Measurements from ENCODE around the gene PHYHIPL. TPM values are rescaled to one million over a fixed set of nuclear protein-coding genes. Genes with fewer than 3 reads are reported as not detected.

PHYHIPL gene
- total RNA-seq, 1 experiment from 2014 or later: not detected

DNA sequence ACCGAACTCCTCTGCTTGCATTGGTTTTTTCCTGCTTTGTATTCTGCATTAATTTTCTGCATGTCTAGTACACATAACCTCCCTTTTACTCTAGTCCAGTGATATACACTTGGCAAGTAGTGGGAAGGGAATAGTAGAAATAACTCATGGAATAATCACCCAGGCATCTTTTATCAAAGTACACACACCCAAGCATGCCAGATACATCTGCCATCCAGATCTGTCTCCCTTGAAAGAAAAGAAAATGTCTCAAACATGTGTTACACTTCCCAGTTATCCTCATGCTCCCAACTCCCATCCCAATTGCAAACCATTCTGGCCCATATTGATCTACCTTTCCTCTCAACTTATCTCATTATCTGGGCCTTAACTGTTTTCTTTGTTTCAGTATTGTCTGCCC is 79.0 kb downstream of the PHYHIPL start:
- Histone ChIP-seq H3K4me1 (ENCODE audit: insufficient read depth, low read length) (no peaks in the 10 kb centered on the region), H3K36me3 (ENCODE audit: low read depth, low read length) (no peaks in the 10 kb centered on the region), H4K20me1 (ENCODE audit: low read length) (no peaks in the 10 kb centered on the region), H3K9ac (ENCODE audit: low read length) (no peak overlapping the region), H3K9me3 (ENCODE audit: low read length) (no peaks in the 10 kb centered on the region), H3F3A (ENCODE audit: low read length, unreplicated experiment) (no peaks in the 10 kb centered on the region), H3K27ac (ENCODE audit: low read length) (no peak overlapping the region), H3K27me3 (ENCODE audit: low read length) (peaks cover 53% of the 10 kb centered on the region), H3K79me2 (ENCODE audit: low read length) (no peaks in the 10 kb centered on the region), H3K4me3 (ENCODE audit: low read length) (no peak overlapping the region), H3K4me2 (ENCODE audit: low read length) (no peak overlapping the region), H3K9me2 (replicated peaks; ENCODE audit: low read length) (no peaks in the 10 kb centered on the region), H2AFZ (ENCODE audit: low read length) (no peak overlapping the region)
- ChIA-PET POLR2A (ENCODE audit: unreplicated experiment) (no interaction called here), CTCF (no interaction called here)
- intact Hi-C loops (cut with micrococcal nuclease): no loop called here
- ATAC-seq (no peak), DNase-seq (no peak)
- BruUV-seq (replicated peaks): no TSS peak
- no peak for TF ChIP-seq EZH2 (IDR thresholded peaks at IDR 0.05; ENCODE audit: low read length, unreplicated experiment)
- TF ChIP-seq, protein P1, sequence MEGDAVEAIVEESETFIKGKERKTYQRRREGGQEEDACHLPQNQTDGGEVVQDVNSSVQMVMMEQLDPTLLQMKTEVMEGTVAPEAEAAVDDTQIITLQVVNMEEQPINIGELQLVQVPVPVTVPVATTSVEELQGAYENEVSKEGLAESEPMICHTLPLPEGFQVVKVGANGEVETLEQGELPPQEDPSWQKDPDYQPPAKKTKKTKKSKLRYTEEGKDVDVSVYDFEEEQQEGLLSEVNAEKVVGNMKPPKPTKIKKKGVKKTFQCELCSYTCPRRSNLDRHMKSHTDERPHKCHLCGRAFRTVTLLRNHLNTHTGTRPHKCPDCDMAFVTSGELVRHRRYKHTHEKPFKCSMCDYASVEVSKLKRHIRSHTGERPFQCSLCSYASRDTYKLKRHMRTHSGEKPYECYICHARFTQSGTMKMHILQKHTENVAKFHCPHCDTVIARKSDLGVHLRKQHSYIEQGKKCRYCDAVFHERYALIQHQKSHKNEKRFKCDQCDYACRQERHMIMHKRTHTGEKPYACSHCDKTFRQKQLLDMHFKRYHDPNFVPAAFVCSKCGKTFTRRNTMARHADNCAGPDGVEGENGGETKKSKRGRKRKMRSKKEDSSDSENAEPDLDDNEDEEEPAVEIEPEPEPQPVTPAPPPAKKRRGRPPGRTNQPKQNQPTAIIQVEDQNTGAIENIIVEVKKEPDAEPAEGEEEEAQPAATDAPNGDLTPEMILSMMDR (conservative IDR thresholded peaks at IDR 0.05; ENCODE audit: low read depth, low read length): no peak
- no peak for TF ChIP-seq EZH2phosphoT487 (IDR thresholded peaks at IDR 0.05; ENCODE audit: borderline replicate concordance, low read length)

DNA sequence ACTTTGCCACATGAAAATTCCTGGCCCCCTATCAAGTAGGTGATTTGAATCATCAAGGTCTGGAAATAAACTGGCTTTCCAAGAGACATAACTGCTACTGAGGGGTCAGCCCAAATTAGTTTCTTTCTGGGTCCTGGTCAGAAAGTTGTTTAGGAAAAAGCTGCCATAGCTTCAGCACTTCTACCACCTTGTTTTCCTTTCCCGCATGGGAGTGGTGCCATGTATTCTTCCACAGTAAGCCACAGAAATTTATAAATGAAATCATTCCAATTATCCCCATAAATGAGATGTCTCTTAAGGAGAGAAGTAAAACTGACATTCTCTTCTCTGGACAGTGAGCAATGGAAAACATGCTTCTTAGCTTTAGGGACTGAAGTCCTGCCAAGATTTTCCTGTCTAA is 80.8 kb downstream of the PHYHIPL start:
- no peak overlapping the region for H3K27ac ChIP-seq (ENCODE audit: low read length)
- H3K27me3 ChIP-seq (ENCODE audit: low read length): peaks cover 50% of the 10 kb centered on the region
- intact Hi-C loops (cut with micrococcal nuclease): no loop called here
- H3K9ac ChIP-seq (ENCODE audit: low read length): no peak overlapping the region
- ChIA-PET CTCF (no interaction called here), POLR2A (ENCODE audit: unreplicated experiment) (no interaction called here)
- no peak overlapping the region for H2AFZ ChIP-seq (ENCODE audit: low read length)
- no peaks in the 10 kb centered on the region for H3K36me3 ChIP-seq (ENCODE audit: low read depth, low read length)
- BruUV-seq (replicated peaks): no TSS peak
- DNase-seq (no peak), ATAC-seq (no peak)
- no peaks in the 10 kb centered on the region for H4K20me1 ChIP-seq (ENCODE audit: low read length)
- no peak overlapping the region for H3K4me2 ChIP-seq (ENCODE audit: low read length)
- no peaks in the 10 kb centered on the region for H3F3A ChIP-seq (ENCODE audit: low read length, unreplicated experiment)
- H3K9me3 ChIP-seq (ENCODE audit: low read length): no peaks in the 10 kb centered on the region
- TF ChIP-seq EZH2 (IDR thresholded peaks at IDR 0.05; ENCODE audit: low read length, unreplicated experiment): no peak
- no peak for TF ChIP-seq EZH2phosphoT487 (IDR thresholded peaks at IDR 0.05; ENCODE audit: borderline replicate concordance, low read length)
- TF ChIP-seq, protein P1 (conservative IDR thresholded peaks at IDR 0.05; ENCODE audit: low read depth, low read length): no peak
- H3K9me2 ChIP-seq (replicated peaks; ENCODE audit: low read length): no peaks in the 10 kb centered on the region
- H3K4me3 ChIP-seq (ENCODE audit: low read length): no peak overlapping the region
- H3K79me2 ChIP-seq (ENCODE audit: low read length): no peaks in the 10 kb centered on the region
- H3K4me1 ChIP-seq (ENCODE audit: insufficient read depth, low read length): no peaks in the 10 kb centered on the region

DNA sequence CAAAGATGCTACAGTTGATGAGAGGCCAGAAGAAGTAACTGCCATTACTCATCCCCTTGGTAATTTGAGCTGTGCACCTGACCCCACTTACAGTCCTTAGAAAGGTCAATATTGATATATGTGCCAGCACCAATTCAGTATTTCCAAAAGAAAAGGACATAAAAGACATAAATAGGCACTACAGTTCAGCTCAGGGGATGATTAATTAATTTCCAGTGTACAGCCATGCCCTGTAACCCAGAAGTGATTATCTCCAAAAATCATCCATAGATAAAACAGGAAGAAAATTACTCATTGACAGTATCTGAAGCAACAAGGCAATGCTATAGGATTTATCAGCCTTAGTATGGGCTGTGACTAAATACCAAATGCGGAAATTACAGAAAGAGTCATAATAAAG is 82.4 kb downstream of the PHYHIPL start:
- Histone ChIP-seq H3K36me3 (ENCODE audit: low read depth, low read length) (no peaks in the 10 kb centered on the region), H3K27me3 (ENCODE audit: low read length) (peaks cover 40% of the 10 kb centered on the region), H3K4me3 (ENCODE audit: low read length) (no peak overlapping the region), H3F3A (ENCODE audit: low read length, unreplicated experiment) (no peaks in the 10 kb centered on the region), H4K20me1 (ENCODE audit: low read length) (no peaks in the 10 kb centered on the region), H3K27ac (ENCODE audit: low read length) (no peak overlapping the region), H3K9me2 (replicated peaks; ENCODE audit: low read length) (no peaks in the 10 kb centered on the region), H3K4me1 (ENCODE audit: insufficient read depth, low read length) (no peaks in the 10 kb centered on the region), H3K9ac (ENCODE audit: low read length) (no peak overlapping the region), H3K4me2 (ENCODE audit: low read length) (no peak overlapping the region), H3K9me3 (ENCODE audit: low read length) (no peaks in the 10 kb centered on the region), H2AFZ (ENCODE audit: low read length) (no peak overlapping the region), H3K79me2 (ENCODE audit: low read length) (no peaks in the 10 kb centered on the region)
- ChIA-PET POLR2A (ENCODE audit: unreplicated experiment) (no interaction called here), CTCF (no interaction called here)
- ATAC-seq (no peak), DNase-seq (no peak)
- TF ChIP-seq EZH2 (IDR thresholded peaks at IDR 0.05; ENCODE audit: low read length, unreplicated experiment): no peak
- TF ChIP-seq, protein P1 (conservative IDR thresholded peaks at IDR 0.05; ENCODE audit: low read depth, low read length): no peak
- no peak for TF ChIP-seq EZH2phosphoT487 (IDR thresholded peaks at IDR 0.05; ENCODE audit: borderline replicate concordance, low read length)
- intact Hi-C loops (cut with micrococcal nuclease): no loop called here
- BruUV-seq (replicated peaks): no TSS peak

Data from PC-3 (cell line).